GM12878 (cell line): ENCODE measurements around the gene LRRC8B. TPM values are rescaled to one million over a fixed set of nuclear protein-coding genes. Genes with fewer than 3 reads are reported as not detected.

Experiments used
- ASH2L ChIP-seq: fragments of 300-600, 200-600 bp; sonication (generic); IDR thresholded peaks from 2 replicates; pipeline ENCODE4 v1.6.1; 2017; ENCODE audit warnings: low read depth, mild to moderate bottlenecking, borderline replicate concordance
- BCL11A ChIP-seq: IDR thresholded peaks from 2 replicates; pipeline ENCODE4 v1.6.1; 2011; ENCODE audit warnings: low read depth, low read length
- BRCA1 ChIP-seq: IDR thresholded peaks from 2 replicates; pipeline ENCODE4 v1.6.1; 2011; ENCODE audit warnings: low read depth, low read length, improper control_type of control experiment
- CBX3 ChIP-seq: fragments of 200-600 bp; sonication (generic); IDR thresholded peaks from 2 replicates; pipeline ENCODE4 v1.6.1; 2016; ENCODE audit warnings: low read depth, borderline replicate concordance
- ETV6 ChIP-seq, 2 experiments: fragments of 450-650 bp in 1 of 2; IDR thresholded peaks in 1 of 2; conservative IDR thresholded peaks in 1 of 2; 2 replicates each; pipeline ENCODE4 v1.6.1; 2014; ENCODE audit warnings: antibody characterized with exemption in 1 of 2, borderline replicate concordance in 1 of 2, low read depth in 1 of 2, mild to moderate bottlenecking in 1 of 2, moderate library complexity in 1 of 2
- HCFC1 ChIP-seq: fragments of 150-350 bp; IDR thresholded peaks from 2 replicates; pipeline ENCODE4 v1.6.1; 2014; ENCODE audit warnings: low read length
- IKZF1 ChIP-seq: fragments of 450-650 bp; conservative IDR thresholded peaks from 2 replicates; pipeline ENCODE4 v1.6.1; 2017; ENCODE audit warnings: antibody characterized with exemption, mild to moderate bottlenecking
- IKZF2 ChIP-seq, 2 experiments: fragments of 450-650 bp; IDR thresholded peaks; 2 replicates each; pipeline ENCODE4 v1.6.1; 2017; ENCODE audit warnings: mild to moderate bottlenecking in 2 of 2, moderate library complexity in 2 of 2
- IRF4 ChIP-seq: IDR thresholded peaks from 2 replicates; pipeline ENCODE4 v1.6.1; 2011; ENCODE audit warnings: low read depth, low read length
- JUND ChIP-seq: IDR thresholded peaks from 2 replicates; pipeline ENCODE4 v1.6.1; 2012; ENCODE audit warnings: low read depth, mild to moderate bottlenecking, low read length, improper control_type of control experiment, moderate library complexity
- MEF2B ChIP-seq: fragments of 450-650 bp; IDR thresholded peaks from 2 replicates; pipeline ENCODE4 v1.6.1; 2018; ENCODE audit warnings: mild to moderate bottlenecking, moderate library complexity; ENCODE audit not compliant: partially characterized antibody, poor library complexity, severe bottlenecking
- MYB ChIP-seq: fragments of 150-350 bp; IDR thresholded peaks from 2 replicates; pipeline ENCODE4 v1.6.1; 2014; ENCODE audit warnings: mild to moderate bottlenecking, low read depth, low read length, borderline replicate concordance
- MYC ChIP-seq: IDR thresholded peaks from 2 replicates; pipeline ENCODE4 v1.6.1; 2011; ENCODE audit warnings: mild to moderate bottlenecking, low read length, moderate library complexity, inconsistent platforms; ENCODE audit not compliant: insufficient read depth, insufficient replicate concordance, insufficient read length, severe bottlenecking
- PAX8 ChIP-seq: fragments of 450-650 bp; IDR thresholded peaks from 2 replicates; pipeline ENCODE4 v1.6.1; 2017; ENCODE audit warnings: mild to moderate bottlenecking, moderate library complexity
- SUZ12 ChIP-seq: fragments of 200-600 bp; sonication (generic); IDR thresholded peaks from one replicate; pipeline ENCODE4 v1.6.1; 2018; ENCODE audit warnings: antibody characterized with exemption, mild to moderate bottlenecking; ENCODE audit not compliant: unreplicated experiment
- polyA plus RNA-seq, 11 experiments: library from polyadenylated mRNA; depleted of rRNA in 4 of 11; unstranded in 6 of 11; stranded (reverse) in 5 of 11; fragments of >200 nt; fragmentation: Nextera tagmentation in 4 of 11; fragmentation: Illumina TruSeq in 1 of 11; extraction: Ambion mirVana in 4 of 11; extraction: Trizol in 1 of 11; gene quantifications; 1 replicate in 1 of 11; 2 replicates in 10 of 11; pipeline versions ENCODE4 v1.2.1 to v1.2.3, GENCODE V29; 2011 to 2016; ENCODE audit warnings: inconsistent platforms in 2 of 11, missing spikeins in 2 of 11, low read depth in 1 of 11
- total RNA-seq, 4 experiments: library from RNA; depleted of rRNA in 3 of 4; stranded (reverse); fragments of >200 nt in 3 of 4; fragmentation: Illumina TruSeq in 1 of 4; extraction: Trizol in 1 of 4; gene quantifications; 2 replicates each; pipeline versions ENCODE4 v1.2.1 to v1.2.3, GENCODE V29; 2013 to 2021
- TF ChIP-seq, protein P1 (sequence below): IDR thresholded peaks from 2 replicates; pipeline ENCODE4 v1.6.1; 2012; ENCODE audit warnings: improper control_type of control experiment, low read depth, low read length; ENCODE audit not compliant: insufficient replicate concordance
- TF ChIP-seq, protein P2 (sequence below): IDR thresholded peaks from 2 replicates; pipeline ENCODE4 v1.6.1; 2012; ENCODE audit warnings: low read length, inconsistent platforms
- TF ChIP-seq, protein P3 (sequence below): fragments of 450-650 bp; IDR thresholded peaks from 2 replicates; pipeline ENCODE4 v1.6.1; 2014; ENCODE audit warnings: mild to moderate bottlenecking
- TF ChIP-seq, protein P4 (sequence below): fragments of 450-650 bp; IDR thresholded peaks from 2 replicates; pipeline ENCODE4 v1.6.1; 2017; ENCODE audit warnings: borderline replicate concordance

Gene LRRC8B
- total and polyA plus RNA-seq, 10 of the 15 experiments (the other 5 are each of a cell fraction or from before 2014, with no cell fraction given) = 1.3 to 9.2 (median 5.4) TPM

DNA sequence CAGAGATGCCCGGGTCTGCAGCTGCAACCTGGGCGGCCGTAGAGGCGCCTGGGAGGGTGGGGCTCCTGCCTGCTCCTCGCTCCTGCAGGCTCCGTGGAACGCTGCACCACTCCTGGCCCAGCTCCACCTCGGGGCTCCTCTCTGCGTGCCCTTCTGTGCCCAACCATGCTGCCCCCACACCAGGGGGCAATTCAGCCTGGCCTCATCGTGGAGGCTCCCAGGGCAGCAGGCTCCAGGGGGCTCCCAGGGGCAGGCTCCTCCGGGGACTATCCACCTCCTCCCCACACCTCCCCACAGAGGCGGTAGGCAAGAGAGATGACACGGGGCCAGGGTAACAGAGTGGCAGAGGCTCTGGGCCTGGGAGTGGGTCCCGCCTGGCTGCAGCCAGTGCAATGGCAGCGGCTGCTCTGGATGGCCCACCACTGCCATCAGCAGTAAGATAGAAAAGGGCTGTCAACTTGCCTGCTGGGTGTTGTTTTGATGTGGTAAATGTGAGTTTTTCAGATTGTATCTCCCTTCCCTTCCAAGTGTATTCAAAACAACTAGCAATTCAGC, 85.9 kb downstream of the LRRC8B start (continued):
- TF ChIP-seq, protein P1, sequence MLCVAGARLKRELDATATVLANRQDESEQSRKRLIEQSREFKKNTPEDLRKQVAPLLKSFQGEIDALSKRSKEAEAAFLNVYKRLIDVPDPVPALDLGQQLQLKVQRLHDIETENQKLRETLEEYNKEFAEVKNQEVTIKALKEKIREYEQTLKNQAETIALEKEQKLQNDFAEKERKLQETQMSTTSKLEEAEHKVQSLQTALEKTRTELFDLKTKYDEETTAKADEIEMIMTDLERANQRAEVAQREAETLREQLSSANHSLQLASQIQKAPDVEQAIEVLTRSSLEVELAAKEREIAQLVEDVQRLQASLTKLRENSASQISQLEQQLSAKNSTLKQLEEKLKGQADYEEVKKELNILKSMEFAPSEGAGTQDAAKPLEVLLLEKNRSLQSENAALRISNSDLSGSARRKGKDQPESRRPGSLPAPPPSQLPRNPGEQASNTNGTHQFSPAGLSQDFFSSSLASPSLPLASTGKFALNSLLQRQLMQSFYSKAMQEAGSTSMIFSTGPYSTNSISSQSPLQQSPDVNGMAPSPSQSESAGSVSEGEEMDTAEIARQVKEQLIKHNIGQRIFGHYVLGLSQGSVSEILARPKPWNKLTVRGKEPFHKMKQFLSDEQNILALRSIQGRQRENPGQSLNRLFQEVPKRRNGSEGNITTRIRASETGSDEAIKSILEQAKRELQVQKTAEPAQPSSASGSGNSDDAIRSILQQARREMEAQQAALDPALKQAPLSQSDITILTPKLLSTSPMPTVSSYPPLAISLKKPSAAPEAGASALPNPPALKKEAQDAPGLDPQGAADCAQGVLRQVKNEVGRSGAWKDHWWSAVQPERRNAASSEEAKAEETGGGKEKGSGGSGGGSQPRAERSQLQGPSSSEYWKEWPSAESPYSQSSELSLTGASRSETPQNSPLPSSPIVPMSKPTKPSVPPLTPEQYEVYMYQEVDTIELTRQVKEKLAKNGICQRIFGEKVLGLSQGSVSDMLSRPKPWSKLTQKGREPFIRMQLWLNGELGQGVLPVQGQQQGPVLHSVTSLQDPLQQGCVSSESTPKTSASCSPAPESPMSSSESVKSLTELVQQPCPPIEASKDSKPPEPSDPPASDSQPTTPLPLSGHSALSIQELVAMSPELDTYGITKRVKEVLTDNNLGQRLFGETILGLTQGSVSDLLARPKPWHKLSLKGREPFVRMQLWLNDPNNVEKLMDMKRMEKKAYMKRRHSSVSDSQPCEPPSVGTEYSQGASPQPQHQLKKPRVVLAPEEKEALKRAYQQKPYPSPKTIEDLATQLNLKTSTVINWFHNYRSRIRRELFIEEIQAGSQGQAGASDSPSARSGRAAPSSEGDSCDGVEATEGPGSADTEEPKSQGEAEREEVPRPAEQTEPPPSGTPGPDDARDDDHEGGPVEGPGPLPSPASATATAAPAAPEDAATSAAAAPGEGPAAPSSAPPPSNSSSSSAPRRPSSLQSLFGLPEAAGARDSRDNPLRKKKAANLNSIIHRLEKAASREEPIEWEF = no peak
- no peak for TF ChIP-seq PAX8
- TF ChIP-seq CBX3 = no peak
- TF ChIP-seq BCL11A = no peak
- TF ChIP-seq MYB = no peak
- no peak for TF ChIP-seq ASH2L
- no peak for TF ChIP-seq BRCA1
- TF ChIP-seq HCFC1 = no peak
- TF ChIP-seq, protein P2, sequence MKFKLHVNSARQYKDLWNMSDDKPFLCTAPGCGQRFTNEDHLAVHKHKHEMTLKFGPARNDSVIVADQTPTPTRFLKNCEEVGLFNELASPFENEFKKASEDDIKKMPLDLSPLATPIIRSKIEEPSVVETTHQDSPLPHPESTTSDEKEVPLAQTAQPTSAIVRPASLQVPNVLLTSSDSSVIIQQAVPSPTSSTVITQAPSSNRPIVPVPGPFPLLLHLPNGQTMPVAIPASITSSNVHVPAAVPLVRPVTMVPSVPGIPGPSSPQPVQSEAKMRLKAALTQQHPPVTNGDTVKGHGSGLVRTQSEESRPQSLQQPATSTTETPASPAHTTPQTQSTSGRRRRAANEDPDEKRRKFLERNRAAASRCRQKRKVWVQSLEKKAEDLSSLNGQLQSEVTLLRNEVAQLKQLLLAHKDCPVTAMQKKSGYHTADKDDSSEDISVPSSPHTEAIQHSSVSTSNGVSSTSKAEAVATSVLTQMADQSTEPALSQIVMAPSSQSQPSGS = no peak
- peak; percentile 50 for TF ChIP-seq MEF2B
- TF ChIP-seq, protein P3, sequence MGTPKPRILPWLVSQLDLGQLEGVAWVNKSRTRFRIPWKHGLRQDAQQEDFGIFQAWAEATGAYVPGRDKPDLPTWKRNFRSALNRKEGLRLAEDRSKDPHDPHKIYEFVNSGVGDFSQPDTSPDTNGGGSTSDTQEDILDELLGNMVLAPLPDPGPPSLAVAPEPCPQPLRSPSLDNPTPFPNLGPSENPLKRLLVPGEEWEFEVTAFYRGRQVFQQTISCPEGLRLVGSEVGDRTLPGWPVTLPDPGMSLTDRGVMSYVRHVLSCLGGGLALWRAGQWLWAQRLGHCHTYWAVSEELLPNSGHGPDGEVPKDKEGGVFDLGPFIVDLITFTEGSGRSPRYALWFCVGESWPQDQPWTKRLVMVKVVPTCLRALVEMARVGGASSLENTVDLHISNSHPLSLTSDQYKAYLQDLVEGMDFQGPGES = no peak
- TF ChIP-seq IRF4 = no peak
- TF ChIP-seq, protein P4, sequence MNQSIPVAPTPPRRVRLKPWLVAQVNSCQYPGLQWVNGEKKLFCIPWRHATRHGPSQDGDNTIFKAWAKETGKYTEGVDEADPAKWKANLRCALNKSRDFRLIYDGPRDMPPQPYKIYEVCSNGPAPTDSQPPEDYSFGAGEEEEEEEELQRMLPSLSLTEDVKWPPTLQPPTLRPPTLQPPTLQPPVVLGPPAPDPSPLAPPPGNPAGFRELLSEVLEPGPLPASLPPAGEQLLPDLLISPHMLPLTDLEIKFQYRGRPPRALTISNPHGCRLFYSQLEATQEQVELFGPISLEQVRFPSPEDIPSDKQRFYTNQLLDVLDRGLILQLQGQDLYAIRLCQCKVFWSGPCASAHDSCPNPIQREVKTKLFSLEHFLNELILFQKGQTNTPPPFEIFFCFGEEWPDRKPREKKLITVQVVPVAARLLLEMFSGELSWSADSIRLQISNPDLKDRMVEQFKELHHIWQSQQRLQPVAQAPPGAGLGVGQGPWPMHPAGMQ = no peak
- TF ChIP-seq SUZ12 = no peak
- TF ChIP-seq IKZF1 = 0 out of 2 replicates have a peak, but pooled peaks have one; percentile 10
- TF ChIP-seq ETV6 (conservative IDR thresholded peaks at IDR 0.05 in 1 of 2, IDR thresholded peaks at IDR 0.05 in 1 of 2; ENCODE audit: borderline replicate concordance in 1 of 2, low read depth in 1 of 2) = no peak
- TF ChIP-seq MYC = no peak
- TF ChIP-seq IKZF2 (IDR thresholded peaks at IDR 0.05) = 0 out of 4 replicates have a peak, but pooled peaks of 1 of the 2 experiments have one; percentile 14
- TF ChIP-seq JUND = no peak
